Measurements from ENCODE around the gene PNKP.

- TF ChIP-seq POLR2A (IDR thresholded peaks at IDR 0.05; ENCODE audit: low read depth, low read length) (no peak), WRNIP1 (IDR thresholded peaks at IDR 0.05; ENCODE audit: borderline replicate concordance, low read depth, low read length) (no peak), ASH2L (IDR thresholded peaks at IDR 0.05; ENCODE audit: borderline replicate concordance, low read depth) (no peak)
- TF ChIP-seq, protein P1, sequence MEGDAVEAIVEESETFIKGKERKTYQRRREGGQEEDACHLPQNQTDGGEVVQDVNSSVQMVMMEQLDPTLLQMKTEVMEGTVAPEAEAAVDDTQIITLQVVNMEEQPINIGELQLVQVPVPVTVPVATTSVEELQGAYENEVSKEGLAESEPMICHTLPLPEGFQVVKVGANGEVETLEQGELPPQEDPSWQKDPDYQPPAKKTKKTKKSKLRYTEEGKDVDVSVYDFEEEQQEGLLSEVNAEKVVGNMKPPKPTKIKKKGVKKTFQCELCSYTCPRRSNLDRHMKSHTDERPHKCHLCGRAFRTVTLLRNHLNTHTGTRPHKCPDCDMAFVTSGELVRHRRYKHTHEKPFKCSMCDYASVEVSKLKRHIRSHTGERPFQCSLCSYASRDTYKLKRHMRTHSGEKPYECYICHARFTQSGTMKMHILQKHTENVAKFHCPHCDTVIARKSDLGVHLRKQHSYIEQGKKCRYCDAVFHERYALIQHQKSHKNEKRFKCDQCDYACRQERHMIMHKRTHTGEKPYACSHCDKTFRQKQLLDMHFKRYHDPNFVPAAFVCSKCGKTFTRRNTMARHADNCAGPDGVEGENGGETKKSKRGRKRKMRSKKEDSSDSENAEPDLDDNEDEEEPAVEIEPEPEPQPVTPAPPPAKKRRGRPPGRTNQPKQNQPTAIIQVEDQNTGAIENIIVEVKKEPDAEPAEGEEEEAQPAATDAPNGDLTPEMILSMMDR (IDR thresholded peaks at IDR 0.05 in 2 of 3, conservative IDR thresholded peaks at IDR 0.05 in 1 of 3; ENCODE audit: control insufficient read depth in 2 of 3, extremely low read depth in 1 of 3, insufficient read depth in 1 of 3, low read depth in 3 of 3, low read length in 3 of 3), result no peak
Measured at GRCh38 chr19:49852631-49853126, 14.7 kb downstream of the PNKP start.
